ENCODE measurements around the gene DTYMK.
"Not testable (repeated sequence)": the region's sequence is repeated elsewhere in the genome, so short reads cannot be mapped to it uniquely, and the experiment has no call there.

The DTYMK gene

GRCh38 chr2:241686650-241687425 lies at the start of gene DTYMK:
Gene DTYMK, minus strand, starts transcription at chr2:241686815. Its CDS starts 32 bp downstream, at chr2:241686783.
- peak; percentile 93 to 94 for DNase-seq

- DNase-seq, result no peak
Observed at GRCh38 chr2:241736111-241736510, 49.5 kb upstream of the DTYMK start.

GRCh38 chr2:241734467-241735208 lies 48.0 kb upstream of the DTYMK start, which contains the start of gene D2HGDH:
Gene D2HGDH, plus strand, starts transcription at chr2:241734630. Its CDS starts 595 bp downstream, at chr2:241735225.
- peak; percentile 59 to 63 for DNase-seq

- DNase-seq, result no peak
Observed at GRCh38 chr2:241734208-241734466, 47.5 kb upstream of the DTYMK start.

- no peak for DNase-seq
Observed at GRCh38 chr2:241733391-241734207, 47.0 kb upstream of the DTYMK start.

- DNase-seq, result not testable (repeated sequence)
Observed at GRCh38 chr2:241732513-241733186, 46.0 kb upstream of the DTYMK start.

GRCh38 chr2:241730671-241731293 lies 44.2 kb upstream of the DTYMK start:
- no peak for DNase-seq

GRCh38 chr2:241729868-241730267 lies 43.3 kb upstream of the DTYMK start:
- no peak for DNase-seq

GRCh38 chr2:241728627-241729026 lies 42.0 kb upstream of the DTYMK start:
- DNase-seq, result no peak

- DNase-seq, result no peak
Observed at GRCh38 chr2:241728000-241728399, 41.4 kb upstream of the DTYMK start.

GRCh38 chr2:241726459-241726858 lies 39.8 kb upstream of the DTYMK start:
- no peak for DNase-seq

- DNase-seq, result no peak
Observed at GRCh38 chr2:241724975-241725870, 38.6 kb upstream of the DTYMK start.

GRCh38 chr2:241724259-241724974 lies 37.8 kb upstream of the DTYMK start:
- DNase-seq, result no peak

- no peak for DNase-seq
Observed at GRCh38 chr2:241722896-241723454, 36.4 kb upstream of the DTYMK start.

- no peak for DNase-seq
Observed at GRCh38 chr2:241721852-241722251, 35.2 kb upstream of the DTYMK start.

- DNase-seq, result no peak
Observed at GRCh38 chr2:241720560-241720959, 33.9 kb upstream of the DTYMK start.

- DNase-seq, result no peak
Observed at GRCh38 chr2:241720099-241720498, 33.5 kb upstream of the DTYMK start.

- no peak for DNase-seq
Observed at GRCh38 chr2:241719093-241719492, 32.5 kb upstream of the DTYMK start.

- DNase-seq, result no peak
Observed at GRCh38 chr2:241708879-241709278, 22.3 kb upstream of the DTYMK start.

GRCh38 chr2:241706537-241706936 lies 19.9 kb upstream of the DTYMK start:
- DNase-seq, result no peak

Measured in AML-193 (cell line).